Adipose tissue (tissue), 3 donors: ENCODE measurements around the gene DYNLL2. TPM values are rescaled to one million over a fixed set of nuclear protein-coding genes. Genes with fewer than 3 reads are reported as not detected.
"Not testable (repeated sequence)": the region's sequence is repeated elsewhere in the genome, so short reads cannot be mapped to it uniquely, and the experiment has no call there.

Experiments
- H3K27ac ChIP-seq: one replicate; pipeline ENCODE4 v1.5.1; 2013; ENCODE audit warnings: low read depth, low read length
- WGBS, 3 donors: extraction: QIAGEN DNeasy Blood & Tissue Kit; methylation state at CpG; one replicate each; pipeline ENCODE4 v1.1.7; 2013; 5-methylcytosine and 5-hydroxymethylcytosine counted together
- polyA plus RNA-seq, 3 donors: library from polyadenylated mRNA; stranded (reverse); fragments of 200-250 nt; gene quantifications; one replicate each; pipeline ENCODE4 v1.2.3, GENCODE V29; 2013
- donor health status: healthy with polysubstance abuse.
- donor health status: Bipolar disorder and iron deficiency.
- donor health status: healthy.

DYNLL2 gene
- polyA plus RNA-seq, 3 donors = 11.1 to 39.3 (median 16.7) TPM

DNA sequence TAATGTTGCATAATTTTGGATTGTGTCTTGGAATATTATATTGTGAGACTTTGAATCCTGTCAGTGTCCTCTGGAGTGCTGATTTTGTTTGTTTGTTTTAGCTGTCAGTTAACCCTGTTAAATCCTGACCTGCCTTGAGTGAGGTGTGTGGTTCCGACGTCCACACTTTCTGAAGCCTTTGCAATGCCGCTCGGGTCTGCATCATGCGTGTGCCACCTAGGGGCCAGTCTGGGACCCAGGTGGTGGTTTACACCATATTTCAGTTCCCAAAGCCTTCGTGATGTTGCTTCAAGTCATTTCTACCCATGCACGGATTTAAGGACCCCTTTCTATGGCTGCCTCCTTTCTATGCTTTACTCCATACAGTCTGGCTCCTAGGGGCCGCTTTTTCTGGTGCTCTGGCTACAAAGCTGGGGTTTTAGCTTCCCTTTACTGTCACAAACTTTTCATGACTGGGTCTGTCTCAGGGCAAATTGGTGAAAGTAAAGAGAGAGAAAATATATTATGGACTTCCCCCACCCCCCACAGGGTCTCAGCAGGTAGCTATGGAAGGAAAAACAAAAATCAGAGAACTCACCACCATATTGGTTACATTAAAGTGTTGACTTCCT, 53.6 kb downstream of the DYNLL2 start:
- H3K27ac ChIP-seq = no peak overlapping the region
- 24 to 35% (median 34%) methylated on average over 8 of the region's 8 CpGs for WGBS, 3 donors

DNA sequence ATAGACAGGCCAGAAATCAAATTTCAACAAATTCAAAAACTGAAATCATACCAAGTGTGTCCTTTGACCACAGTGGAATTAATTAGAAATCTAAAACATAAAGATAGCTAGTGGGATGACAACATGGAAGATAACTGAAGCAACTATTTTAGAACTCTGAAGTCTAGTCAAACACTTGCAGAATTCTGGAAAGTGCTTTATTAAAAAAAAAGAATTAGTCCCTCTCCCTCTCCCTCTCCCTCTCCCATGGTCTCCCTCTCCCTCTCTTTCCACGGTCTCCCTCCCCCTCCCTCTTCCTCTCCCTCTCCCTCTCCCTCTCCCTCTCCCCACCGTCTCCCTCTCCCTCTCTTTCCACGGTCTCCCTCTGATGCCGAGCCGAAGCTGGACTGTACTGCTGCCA, 58.3 kb downstream of the DYNLL2 start:
- no peak overlapping the region for H3K27ac ChIP-seq
- 69 to 82% (median 80%) methylated on average over 2 to 5 of the region's 5 CpGs for WGBS, 3 donors

DNA sequence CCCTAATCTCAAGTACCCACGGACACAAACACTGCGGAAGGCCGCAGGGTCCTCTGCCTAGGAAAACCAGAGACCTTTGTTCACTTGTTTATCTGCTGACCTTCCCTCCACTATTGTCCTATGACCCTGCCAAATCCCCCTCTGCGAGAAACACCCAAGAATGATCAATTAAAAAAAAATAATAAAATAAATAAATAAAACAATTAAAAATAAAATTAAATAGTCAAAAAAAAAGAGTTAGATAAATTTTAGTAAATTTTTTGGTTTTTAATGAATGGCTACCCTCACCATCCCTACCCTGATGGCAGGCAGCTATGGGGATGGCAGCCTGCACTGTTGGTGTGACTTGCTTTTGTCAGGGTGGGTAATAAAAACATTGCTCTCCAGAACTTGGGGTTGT, 60.1 kb downstream of the DYNLL2 start:
- 70 to 87% (median 75%) methylated on average over 2 to 4 of the region's 4 CpGs for WGBS, 3 donors
- H3K27ac ChIP-seq = not testable (repeated sequence)

DNA sequence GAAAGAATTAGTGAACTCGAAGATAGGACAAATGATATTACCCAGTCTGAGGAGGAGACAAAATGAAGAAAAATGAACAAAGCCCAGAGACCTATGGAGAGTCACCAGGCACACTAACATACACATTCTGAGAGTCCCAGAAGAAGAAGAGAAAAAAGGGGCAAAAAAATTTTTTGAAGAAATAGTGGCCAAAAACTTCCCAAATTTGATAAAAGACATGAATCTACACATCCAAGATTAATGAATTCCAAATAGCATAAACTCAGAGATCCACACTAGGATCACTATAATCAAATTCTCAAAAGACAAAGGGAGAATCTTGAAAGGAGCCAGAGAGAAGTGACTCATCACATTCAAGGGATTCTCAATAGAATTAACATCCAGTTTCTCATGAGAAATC, 61.6 kb downstream of the DYNLL2 start:
- H3K27ac ChIP-seq = no peak overlapping the region
- 68 to 90% (median 86%) methylated on average over 1 of the region's 1 CpG for WGBS, 3 donors

Other genes starting within 250 kb of the DYNLL2 start
- gene MRPS23, start 233.4 kb upstream of the DYNLL2 start, polyA plus RNA-seq = 10 to 100 TPM; 20.9 to 36.6 (median 25.7) TPM
- 10 to 100 TPM; 14.6 to 46.2 (median 23.0) TPM for gene CUEDC1, start 128.0 kb upstream of the DYNLL2 start, polyA plus RNA-seq
- gene VEZF1, start 95.2 kb upstream of the DYNLL2 start, polyA plus RNA-seq = 10 to 100 TPM; 18.2 to 23.9 (median 20.8) TPM
- gene SRSF1, start 76.2 kb upstream of the DYNLL2 start, polyA plus RNA-seq = 100 to 1,000 TPM in 2 of 3 donors, 10 to 100 TPM in 1; 43.4 to 130 (median 111) TPM
- gene OR4D1, start 65.0 kb downstream of the DYNLL2 start, polyA plus RNA-seq = under 1 TPM in 2 of 3 donors, not detected in 1; 0.01 to 0.11 TPM
- not detected for gene OR4D2, start 83.6 kb downstream of the DYNLL2 start, polyA plus RNA-seq
- gene EPX, start 109.3 kb downstream of the DYNLL2 start, polyA plus RNA-seq = not detected
- 1 to 10 TPM; 7.0 to 8.9 (median 8.2) TPM for gene MKS1, start 135.8 kb downstream of the DYNLL2 start, polyA plus RNA-seq
- gene LPO, start 155.2 kb downstream of the DYNLL2 start, polyA plus RNA-seq = 1 to 10 TPM in 1 of 3 donors, under 1 TPM in 1, not detected in 1; 0.07 to 1.3 TPM
- 1 to 10 TPM in 1 of 3 donors, under 1 TPM in 2; 0.15 to 1.0 (median 0.34) TPM for gene MPO, start 197.5 kb downstream of the DYNLL2 start, polyA plus RNA-seq
- gene TSPOAP1, start 245.4 kb downstream of the DYNLL2 start, polyA plus RNA-seq = 10 to 100 TPM in 1 of 3 donors, 1 to 10 TPM in 2; 4.4 to 11.9 (median 5.3) TPM